ENCODE measurements around the gene GPD2. TPM values are rescaled to one million over a fixed set of nuclear protein-coding genes. Genes with fewer than 3 reads are reported as not detected.

Gene GPD2
- total RNA-seq, 1 donor from 2014 or later: 41.9 TPM

- H3K9me3 ChIP-seq: no peaks in the 10 kb centered on the region
- TF ChIP-seq CTCF (IDR thresholded peaks at IDR 0.05): no peak
- DNase-seq: no peak
- H3K4me1 ChIP-seq: peaks cover 3% of the 10 kb centered on the region
- intact Hi-C loops (cut with DNase I): no loop called here
- H3K27me3 ChIP-seq: no peaks in the 10 kb centered on the region
- no peaks in the 10 kb centered on the region for H3K36me3 ChIP-seq
- no peak overlapping the region for H3K4me3 ChIP-seq
- no peak for ATAC-seq
- H3K27ac ChIP-seq: no peak overlapping the region
Measured at GRCh38 chr2:156590085-156590739, 154.0 kb downstream of the GPD2 start.

- Histone ChIP-seq H3K9me3 (no peaks in the 10 kb centered on the region), H3K4me1 (peaks cover 3% of the 10 kb centered on the region), H3K27me3 (no peaks in the 10 kb centered on the region), H3K4me3 (no peak overlapping the region), H3K36me3 (no peaks in the 10 kb centered on the region), H3K27ac (no peak overlapping the region)
- no peak for TF ChIP-seq CTCF (IDR thresholded peaks at IDR 0.05)
- no peak for ATAC-seq
- intact Hi-C loops (cut with DNase I): no loop called here
- no peak for DNase-seq
Measured at GRCh38 chr2:156592809-156593593, 156.8 kb downstream of the GPD2 start.

- Histone ChIP-seq H3K36me3 (no peaks in the 10 kb centered on the region), H3K9me3 (no peaks in the 10 kb centered on the region), H3K27ac (no peak overlapping the region), H3K27me3 (no peaks in the 10 kb centered on the region), H3K4me1 (peaks cover 3% of the 10 kb centered on the region), H3K4me3 (no peak overlapping the region)
- intact Hi-C loops (cut with DNase I): no loop called here
- ATAC-seq (no peak), DNase-seq (no peak)
- no peak for TF ChIP-seq CTCF (IDR thresholded peaks at IDR 0.05)
Measured at GRCh38 chr2:156593594-156593921, 157.4 kb downstream of the GPD2 start.

GRCh38 chr2:156598563-156598962 lies 162.4 kb downstream of the GPD2 start:
- Histone ChIP-seq H3K27me3 (no peaks in the 10 kb centered on the region), H3K36me3 (no peaks in the 10 kb centered on the region), H3K27ac (no peak overlapping the region), H3K9me3 (no peaks in the 10 kb centered on the region), H3K4me1 (no peaks in the 10 kb centered on the region), H3K4me3 (no peak overlapping the region)
- no peak for TF ChIP-seq CTCF (IDR thresholded peaks at IDR 0.05)
- ATAC-seq (peak; percentile 70), DNase-seq (no peak)
- intact Hi-C loops (cut with DNase I): no loop called here

GRCh38 chr2:156600196-156600595 lies 164.0 kb downstream of the GPD2 start:
- H3K27ac ChIP-seq: no peak overlapping the region
- no peak overlapping the region for H3K4me3 ChIP-seq
- TF ChIP-seq CTCF (IDR thresholded peaks at IDR 0.05): no peak
- no peaks in the 10 kb centered on the region for H3K27me3 ChIP-seq
- H3K9me3 ChIP-seq: no peaks in the 10 kb centered on the region
- H3K36me3 ChIP-seq: no peaks in the 10 kb centered on the region
- intact Hi-C loops (cut with DNase I): no loop called here
- ATAC-seq (no peak), DNase-seq (no peak)
- H3K4me1 ChIP-seq: no peaks in the 10 kb centered on the region

Data from upper lobe of right lung (tissue), 1 donor.